ENCODE data around the gene PJA2. TPM values are rescaled to one million over a fixed set of nuclear protein-coding genes. Genes with fewer than 3 reads are reported as not detected.
A peak's percentile ranks its signal among the peaks of the same experiment; 100 is the strongest.

PJA2 gene
- total and polyA plus RNA-seq, 2 of the 8 experiments (the other 6 are each of a cell fraction or from before 2014, with no cell fraction given), result 15.3 to 47.7 TPM

- Histone ChIP-seq H3K4ac (replicated peaks; ENCODE audit: insufficient read length, low read depth, low read length) (no peak overlapping the region), H2BK20ac (ENCODE audit: low read length) (no peak overlapping the region), H3K4me3 (ENCODE audit: extremely low read depth in 1 of 4, insufficient read depth in 2 of 4, low read depth in 3 of 4, low read length in 4 of 4) (no peak overlapping the region), H2AK5ac (ENCODE audit: low read depth, low read length) (no peak overlapping the region), H2BK15ac (ENCODE audit: low read length) (no peak overlapping the region), H3K79me1 (ENCODE audit: low read depth, low read length) (no peaks in the 10 kb centered on the region), H4K91ac (replicated peaks; ENCODE audit: insufficient read length, low read length) (no peak overlapping the region), H2BK12ac (ENCODE audit: low read depth, low read length) (no peak overlapping the region), H3K23me2 (ENCODE audit: low read depth, low read length) (no peaks in the 10 kb centered on the region), H2BK5ac (ENCODE audit: low read depth, low read length) (no peak overlapping the region), H3K4me1 (replicated peaks in 1 of 4; ENCODE audit: control insufficient read depth in 3 of 4, insufficient read depth in 4 of 4, low read length in 3 of 4) (peaks cover 0 to 1% (median 0%) of the 10 kb centered on the region in 4 experiments; a peak in 1 of 7 replicates), H3K18ac (ENCODE audit: extremely low read depth, low read length) (no peak overlapping the region), H3K14ac (ENCODE audit: insufficient read length) (no peak overlapping the region), H3K36me3 (ENCODE audit: control insufficient read depth in 2 of 4, insufficient read depth in 4 of 4, low read length in 3 of 4) (no peaks in the 10 kb centered on the region), H4K20me1 (replicated peaks in 1 of 2; ENCODE audit: control insufficient read depth in 1 of 2, insufficient read depth in 2 of 2, low read length in 2 of 2) (no peaks in the 10 kb centered on the region), H4K8ac (ENCODE audit: extremely low read depth, insufficient read depth, low read length) (no peak overlapping the region), H2BK120ac (replicated peaks; ENCODE audit: low read depth, low read length) (no peak overlapping the region), H4K5ac (ENCODE audit: insufficient read length, low read depth, low read length) (no peak overlapping the region), H3K27ac (ENCODE audit: low read depth, low read length) (no peak overlapping the region), H3K27me3 (replicated peaks in 1 of 4; ENCODE audit: control insufficient read depth in 3 of 4, extremely low read depth in 1 of 4, insufficient read depth in 3 of 4, low read length in 3 of 4) (no peaks in the 10 kb centered on the region), H3K79me2 (ENCODE audit: control insufficient read depth in 1 of 2, insufficient read depth in 2 of 2, low read length in 2 of 2) (no peaks in the 10 kb centered on the region), H2AFZ (ENCODE audit: low read length) (0 out of 2 replicates have a peak overlapping the region, but pooled peaks have one; percentile 61), H3K9me3 (ENCODE audit: insufficient read depth in 2 of 2, low read depth in 1 of 2, low read length in 1 of 2) (no peaks in the 10 kb centered on the region), H3K56ac (replicated peaks; ENCODE audit: insufficient read length, low read depth, low read length) (no peak overlapping the region), H3K9ac (replicated peaks in 1 of 4; ENCODE audit: extremely low read depth in 1 of 4, low read depth in 3 of 4, low read length in 3 of 4) (no peak overlapping the region), H3K23ac (ENCODE audit: insufficient read length) (no peak overlapping the region), H3K4me2 (ENCODE audit: insufficient read depth in 1 of 2, low read depth in 2 of 2, low read length in 2 of 2) (no peak overlapping the region)
- no peak for FAIRE-seq
- CTCF ChIA-PET (ENCODE audit: partially characterized antibody), result interaction anchor here (1.0 kb wide), 2 partner anchors 9 to 143 kb away, joined by 3 read pairs; no protein-coding TSS in a partner anchor
- POLR2A ChIA-PET (ENCODE audit: partially characterized antibody), result no interaction called here
- DNase-seq (ENCODE audit: low read depth in 1 of 2, low spot score in 2 of 2), result no peak
- 49% methylated on average over 4 of the region's 4 CpGs; no CpG with 5 or more reads in 1 of the 2 experiments for WGBS, 2 experiments (ENCODE audit: extremely low coverage in 1 of 2, insufficient coverage in 1 of 2, insufficient read length in 1 of 2, insufficient replicate concordance in 2 of 2, low coverage in 1 of 2, low lambda C conversion rate in 2 of 2, missing lambda C conversion rate in 1 of 2)
- TF ChIP-seq SIRT6 (IDR thresholded peaks at IDR 0.05; ENCODE audit: low read length), result no peak
- TF ChIP-seq KDM1A (IDR thresholded peaks at IDR 0.05; ENCODE audit: borderline replicate concordance, low read length), result no peak
- TF ChIP-seq RFX5 (IDR thresholded peaks at IDR 0.05; ENCODE audit: borderline replicate concordance, low read depth, low read length), result no peak
- TF ChIP-seq, protein P1, sequence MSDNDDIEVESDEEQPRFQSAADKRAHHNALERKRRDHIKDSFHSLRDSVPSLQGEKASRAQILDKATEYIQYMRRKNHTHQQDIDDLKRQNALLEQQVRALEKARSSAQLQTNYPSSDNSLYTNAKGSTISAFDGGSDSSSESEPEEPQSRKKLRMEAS (IDR thresholded peaks at IDR 0.05), result no peak
- no peak for TF ChIP-seq SRF (IDR thresholded peaks at IDR 0.05; ENCODE audit: low read depth, low read length)
- no peak for TF ChIP-seq NRF1 (IDR thresholded peaks at IDR 0.05; ENCODE audit: low read depth, low read length)
- no peak for TF ChIP-seq RBBP5 (IDR thresholded peaks at IDR 0.05; ENCODE audit: borderline replicate concordance, low read depth, low read length)
- TF ChIP-seq CBX8 (IDR thresholded peaks at IDR 0.05; ENCODE audit: borderline replicate concordance, low read depth, low read length), result no peak
- TF ChIP-seq TBP (IDR thresholded peaks at IDR 0.05; ENCODE audit: low read depth, low read length), result no peak
- no peak for TF ChIP-seq CBX5 (IDR thresholded peaks at IDR 0.05; ENCODE audit: low read depth, low read length)
- TF ChIP-seq, protein P2, sequence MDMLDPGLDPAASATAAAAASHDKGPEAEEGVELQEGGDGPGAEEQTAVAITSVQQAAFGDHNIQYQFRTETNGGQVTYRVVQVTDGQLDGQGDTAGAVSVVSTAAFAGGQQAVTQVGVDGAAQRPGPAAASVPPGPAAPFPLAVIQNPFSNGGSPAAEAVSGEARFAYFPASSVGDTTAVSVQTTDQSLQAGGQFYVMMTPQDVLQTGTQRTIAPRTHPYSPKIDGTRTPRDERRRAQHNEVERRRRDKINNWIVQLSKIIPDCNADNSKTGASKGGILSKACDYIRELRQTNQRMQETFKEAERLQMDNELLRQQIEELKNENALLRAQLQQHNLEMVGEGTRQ (IDR thresholded peaks at IDR 0.05; ENCODE audit: low read length), result no peak
- TF ChIP-seq CHD2 (IDR thresholded peaks at IDR 0.05; ENCODE audit: low read length), result no peak
Observed at GRCh38 chr5:109298794-109299193, 111.0 kb downstream of the PJA2 start.

All from H1 (cell line).